HEK293 (cell line): ENCODE measurements around the gene MXI1.

Experiments used
- BCL6B ChIP-seq: fragments of 450-650 bp; formaldehyde crosslinking; IDR thresholded peaks from 2 replicates; pipeline ENCODE4 v1.5.1; 2017; ENCODE audit warnings: missing biosample characterization, missing genetic modification characterization
- KLF7 ChIP-seq: fragments of 450-650 bp; formaldehyde crosslinking; IDR thresholded peaks from 2 replicates; pipeline ENCODE4 v1.5.1; 2016; ENCODE audit warnings: missing biosample characterization, missing genetic modification characterization, borderline replicate concordance
- MZF1 ChIP-seq: fragments of 450-650 bp; formaldehyde crosslinking; IDR thresholded peaks from 2 replicates; pipeline ENCODE4 v1.5.1; 2017; ENCODE audit warnings: missing biosample characterization, missing genetic modification characterization, borderline replicate concordance
- SCRT1 ChIP-seq: fragments of 450-650 bp; formaldehyde crosslinking; IDR thresholded peaks from 2 replicates; pipeline ENCODE4 v1.5.1; 2016; ENCODE audit warnings: missing biosample characterization, missing genetic modification characterization, borderline replicate concordance
- SP2 ChIP-seq: fragments of 450-650 bp; formaldehyde crosslinking; IDR thresholded peaks from 2 replicates; pipeline ENCODE4 v1.5.1; 2016; ENCODE audit warnings: missing biosample characterization, missing genetic modification characterization
- SP3 ChIP-seq: fragments of 450-650 bp; formaldehyde crosslinking; IDR thresholded peaks from 2 replicates; pipeline ENCODE4 v1.5.1; 2016; ENCODE audit warnings: missing biosample characterization, missing genetic modification characterization
- ZFP37 ChIP-seq: fragments of 450-650 bp; formaldehyde crosslinking; IDR thresholded peaks from 2 replicates; pipeline ENCODE4 v1.5.1; 2016; ENCODE audit warnings: missing biosample characterization, missing genetic modification characterization
- ZFP69B ChIP-seq: fragments of 450-650 bp; formaldehyde crosslinking; IDR thresholded peaks from 2 replicates; pipeline ENCODE4 v1.5.1; 2016; ENCODE audit warnings: missing biosample characterization, missing genetic modification characterization
- ZNF114 ChIP-seq: fragments of 450-650 bp; formaldehyde crosslinking; IDR thresholded peaks from 2 replicates; pipeline ENCODE4 v1.5.0; 2017; ENCODE audit warnings: missing biosample characterization, missing genetic modification characterization
- ZNF214 ChIP-seq: fragments of 450-650 bp; formaldehyde crosslinking; IDR thresholded peaks from 2 replicates; pipeline ENCODE4 v1.5.1; 2017; ENCODE audit warnings: missing biosample characterization, mild to moderate bottlenecking, missing genetic modification characterization, borderline replicate concordance
- ZNF311 ChIP-seq: fragments of 450-650 bp; formaldehyde crosslinking; IDR thresholded peaks from 2 replicates; pipeline ENCODE4 v1.5.1; 2017; ENCODE audit warnings: missing biosample characterization, missing genetic modification characterization, borderline replicate concordance
- ZNF398 ChIP-seq: fragments of 450-650 bp; formaldehyde crosslinking; IDR thresholded peaks from 2 replicates; pipeline ENCODE4 v1.5.1; 2017; ENCODE audit warnings: missing biosample characterization, missing genetic modification characterization
- ZNF473 ChIP-seq: fragments of 450-650 bp; formaldehyde crosslinking; IDR thresholded peaks from 2 replicates; pipeline ENCODE4 v1.5.1; 2017; ENCODE audit warnings: missing biosample characterization, missing genetic modification characterization
- ZNF521 ChIP-seq: fragments of 450-650 bp; formaldehyde crosslinking; IDR thresholded peaks from 2 replicates; pipeline ENCODE4 v1.5.1; 2017; ENCODE audit warnings: missing biosample characterization, mild to moderate bottlenecking, missing genetic modification characterization
- ZNF529 ChIP-seq: fragments of 450-650 bp; formaldehyde crosslinking; IDR thresholded peaks from 2 replicates; pipeline ENCODE4 v1.5.1; 2017; ENCODE audit warnings: missing genetic modification characterization, missing biosample characterization; ENCODE audit not compliant: insufficient replicate concordance
- ZNF560 ChIP-seq: fragments of 450-650 bp; formaldehyde crosslinking; IDR thresholded peaks from 2 replicates; pipeline ENCODE4 v1.5.1; 2017; ENCODE audit warnings: missing biosample characterization, missing genetic modification characterization, borderline replicate concordance
- ZNF596 ChIP-seq: fragments of 450-650 bp; IDR thresholded peaks from 2 replicates; pipeline ENCODE4 v1.5.0; 2018; ENCODE audit warnings: missing biosample characterization, mild to moderate bottlenecking, missing genetic modification characterization, moderate library complexity
- ZNF623 ChIP-seq: fragments of 450-650 bp; formaldehyde crosslinking; IDR thresholded peaks from 2 replicates; pipeline ENCODE4 v1.5.1; 2016; ENCODE audit warnings: missing biosample characterization, missing genetic modification characterization
- ZNF707 ChIP-seq: fragments of 450-650 bp; formaldehyde crosslinking; IDR thresholded peaks from 2 replicates; pipeline ENCODE4 v1.5.1; 2016; ENCODE audit warnings: missing biosample characterization, missing genetic modification characterization
- ZNF830 ChIP-seq: fragments of 450-650 bp; IDR thresholded peaks from 2 replicates; pipeline ENCODE4 v1.5.0; 2018; ENCODE audit warnings: missing biosample characterization, missing genetic modification characterization, low read depth, mild to moderate bottlenecking, moderate library complexity
- ZSCAN30 ChIP-seq: fragments of 450-650 bp; IDR thresholded peaks from 2 replicates; pipeline ENCODE4 v1.5.1; 2018; ENCODE audit warnings: missing biosample characterization, mild to moderate bottlenecking, missing genetic modification characterization, moderate library complexity
- TF ChIP-seq, protein P1 (sequence below): fragments of 450-650 bp; formaldehyde crosslinking; IDR thresholded peaks from 2 replicates; pipeline ENCODE4 v1.5.1; 2017; ENCODE audit warnings: missing biosample characterization, missing genetic modification characterization
- TF ChIP-seq, protein P2 (sequence below): sonication (generic); formaldehyde crosslinking; IDR thresholded peaks from 2 replicates; pipeline ENCODE4 v1.8.1; 2022; ENCODE audit warnings: mild to moderate bottlenecking, moderate library complexity, missing genetic modification reagents
- TF ChIP-seq, protein P3 (sequence below): fragments of 450-650 bp; formaldehyde crosslinking; IDR thresholded peaks from 2 replicates; pipeline ENCODE4 v1.5.1; 2017; ENCODE audit warnings: missing biosample characterization, missing genetic modification characterization
- TF ChIP-seq, protein P4 (sequence below): fragments of 450-650 bp; formaldehyde crosslinking; IDR thresholded peaks from 2 replicates; pipeline ENCODE4 v1.5.1; 2016; ENCODE audit warnings: missing biosample characterization, missing genetic modification characterization
- TF ChIP-seq, protein P5 (sequence below): fragments of 450-650 bp; formaldehyde crosslinking; IDR thresholded peaks from 2 replicates; pipeline ENCODE4 v1.5.1; 2016; ENCODE audit warnings: missing biosample characterization, missing genetic modification characterization

Gene MXI1

GRCh38 chr10:110207011-110207804 lies at the start of gene MXI1 (continued):
- TF ChIP-seq, protein P1, sequence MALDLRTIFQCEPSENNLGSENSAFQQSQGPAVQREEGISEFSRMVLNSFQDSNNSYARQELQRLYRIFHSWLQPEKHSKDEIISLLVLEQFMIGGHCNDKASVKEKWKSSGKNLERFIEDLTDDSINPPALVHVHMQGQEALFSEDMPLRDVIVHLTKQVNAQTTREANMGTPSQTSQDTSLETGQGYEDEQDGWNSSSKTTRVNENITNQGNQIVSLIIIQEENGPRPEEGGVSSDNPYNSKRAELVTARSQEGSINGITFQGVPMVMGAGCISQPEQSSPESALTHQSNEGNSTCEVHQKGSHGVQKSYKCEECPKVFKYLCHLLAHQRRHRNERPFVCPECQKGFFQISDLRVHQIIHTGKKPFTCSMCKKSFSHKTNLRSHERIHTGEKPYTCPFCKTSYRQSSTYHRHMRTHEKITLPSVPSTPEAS (tag by site-specific recombination), result peak; percentile 87
- TF ChIP-seq ZNF623 (tag by site-specific recombination) (0 out of 2 replicates have a peak, but pooled peaks have one; percentile 22), ZFP37 (peak; percentile 53), ZNF114 (tag by site-specific recombination) (no peak), ZNF311 (tag by site-specific recombination) (no peak), ZNF596 (tag by site-specific recombination) (no peak), ZFP69B (peak; percentile 88), ZNF398 (tag by site-specific recombination) (no peak), ZNF529 (no peak), ZNF707 (no peak), ZNF473 (tag by site-specific recombination) (no peak), SP3 (peak; percentile 80), ZNF830 (tag by site-specific recombination) (no peak), SCRT1 (no peak), MZF1 (tag by site-specific recombination) (peak; percentile 25; the same call in 1 of the 2 replicates), BCL6B (tag by site-specific recombination) (no peak), ZNF560 (tag by site-specific recombination) (no peak), KLF7 (tag by site-specific recombination) (peak; percentile 61; the same call in 1 of the 2 replicates), SP2 (0 out of 2 replicates have a peak, but pooled peaks have one; percentile 7), ZNF214 (tag by site-specific recombination) (no peak), ZSCAN30 (tag by site-specific recombination) (peak; percentile 62; the same call in 1 of the 2 replicates), ZNF521 (no peak)
- TF ChIP-seq, protein P2, sequence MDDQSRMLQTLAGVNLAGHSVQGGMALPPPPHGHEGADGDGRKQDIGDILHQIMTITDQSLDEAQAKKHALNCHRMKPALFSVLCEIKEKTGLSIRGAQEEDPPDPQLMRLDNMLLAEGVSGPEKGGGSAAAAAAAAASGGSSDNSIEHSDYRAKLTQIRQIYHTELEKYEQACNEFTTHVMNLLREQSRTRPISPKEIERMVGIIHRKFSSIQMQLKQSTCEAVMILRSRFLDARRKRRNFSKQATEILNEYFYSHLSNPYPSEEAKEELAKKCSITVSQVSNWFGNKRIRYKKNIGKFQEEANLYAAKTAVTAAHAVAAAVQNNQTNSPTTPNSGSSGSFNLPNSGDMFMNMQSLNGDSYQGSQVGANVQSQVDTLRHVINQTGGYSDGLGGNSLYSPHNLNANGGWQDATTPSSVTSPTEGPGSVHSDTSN (CRISPR knock-in tag), result 0 out of 2 replicates have a peak, but pooled peaks have one; percentile 31
- TF ChIP-seq, protein P3, sequence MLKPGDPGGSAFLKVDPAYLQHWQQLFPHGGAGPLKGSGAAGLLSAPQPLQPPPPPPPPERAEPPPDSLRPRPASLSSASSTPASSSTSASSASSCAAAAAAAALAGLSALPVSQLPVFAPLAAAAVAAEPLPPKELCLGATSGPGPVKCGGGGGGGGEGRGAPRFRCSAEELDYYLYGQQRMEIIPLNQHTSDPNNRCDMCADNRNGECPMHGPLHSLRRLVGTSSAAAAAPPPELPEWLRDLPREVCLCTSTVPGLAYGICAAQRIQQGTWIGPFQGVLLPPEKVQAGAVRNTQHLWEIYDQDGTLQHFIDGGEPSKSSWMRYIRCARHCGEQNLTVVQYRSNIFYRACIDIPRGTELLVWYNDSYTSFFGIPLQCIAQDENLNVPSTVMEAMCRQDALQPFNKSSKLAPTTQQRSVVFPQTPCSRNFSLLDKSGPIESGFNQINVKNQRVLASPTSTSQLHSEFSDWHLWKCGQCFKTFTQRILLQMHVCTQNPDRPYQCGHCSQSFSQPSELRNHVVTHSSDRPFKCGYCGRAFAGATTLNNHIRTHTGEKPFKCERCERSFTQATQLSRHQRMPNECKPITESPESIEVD (tag by site-specific recombination), result no peak
- TF ChIP-seq, protein P4, sequence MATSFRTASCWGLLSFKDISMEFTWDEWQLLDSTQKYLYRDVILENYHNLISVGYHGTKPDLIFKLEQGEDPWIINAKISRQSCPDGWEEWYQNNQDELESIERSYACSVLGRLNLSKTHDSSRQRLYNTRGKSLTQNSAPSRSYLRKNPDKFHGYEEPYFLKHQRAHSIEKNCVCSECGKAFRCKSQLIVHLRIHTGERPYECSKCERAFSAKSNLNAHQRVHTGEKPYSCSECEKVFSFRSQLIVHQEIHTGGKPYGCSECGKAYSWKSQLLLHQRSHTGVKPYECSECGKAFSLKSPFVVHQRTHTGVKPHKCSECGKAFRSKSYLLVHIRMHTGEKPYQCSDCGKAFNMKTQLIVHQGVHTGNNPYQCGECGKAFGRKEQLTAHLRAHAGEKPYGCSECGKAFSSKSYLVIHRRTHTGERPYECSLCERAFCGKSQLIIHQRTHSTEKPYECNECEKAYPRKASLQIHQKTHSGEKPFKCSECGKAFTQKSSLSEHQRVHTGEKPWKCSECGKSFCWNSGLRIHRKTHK (tag by site-specific recombination), result no peak
- TF ChIP-seq, protein P5, sequence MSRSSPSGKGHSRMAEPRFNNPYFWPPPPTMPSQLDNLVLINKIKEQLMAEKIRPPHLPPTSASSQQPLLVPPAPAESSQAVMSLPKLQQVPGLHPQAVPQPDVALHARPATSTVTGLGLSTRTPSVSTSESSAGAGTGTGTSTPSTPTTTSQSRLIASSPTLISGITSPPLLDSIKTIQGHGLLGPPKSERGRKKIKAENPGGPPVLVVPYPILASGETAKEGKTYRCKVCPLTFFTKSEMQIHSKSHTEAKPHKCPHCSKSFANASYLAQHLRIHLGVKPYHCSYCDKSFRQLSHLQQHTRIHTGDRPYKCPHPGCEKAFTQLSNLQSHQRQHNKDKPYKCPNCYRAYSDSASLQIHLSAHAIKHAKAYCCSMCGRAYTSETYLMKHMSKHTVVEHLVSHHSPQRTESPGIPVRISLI (tag by site-specific recombination), result no peak
